ENCODE measurements around the gene BRAF. TPM values are rescaled to one million over a fixed set of nuclear protein-coding genes. Genes with fewer than 3 reads are reported as not detected.
"Not testable (repeated sequence)": the region's sequence is repeated elsewhere in the genome, so short reads cannot be mapped to it uniquely, and the experiment has no call there.

BRAF gene
- total RNA-seq, 2 donors from 2014 or later: 27.6 to 35.1 TPM

DNA sequence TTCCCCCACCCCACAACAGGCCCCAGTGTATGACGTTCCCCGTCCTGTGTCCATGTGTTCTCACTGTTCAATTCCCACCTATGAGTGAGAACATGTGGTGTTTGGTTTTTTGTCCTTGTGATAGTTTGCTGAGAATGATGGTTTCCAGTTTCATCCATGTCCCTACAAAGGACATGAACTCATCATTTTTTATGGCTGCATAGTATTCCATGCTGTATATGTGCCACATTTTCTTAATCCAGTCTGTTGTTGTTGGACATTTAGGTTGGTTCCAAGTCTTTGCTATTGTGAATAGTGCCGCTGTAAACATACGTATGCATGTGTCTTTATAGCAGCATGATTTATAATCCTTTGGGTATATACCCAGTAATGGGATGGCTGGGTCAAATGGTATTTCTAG, 216.0 kb downstream of the BRAF start:
- H3K9me3 Mint-ChIP-seq; H3K4me3 Mint-ChIP-seq; H3K27ac Mint-ChIP-seq; H3K27me3 Mint-ChIP-seq; H3K4me1 Mint-ChIP-seq; ATAC-seq (replicated peaks): not testable (repeated sequence)
- peaks cover 58% of the 10 kb centered on the region for H3K36me3 Mint-ChIP-seq (ENCODE audit: low read depth)

DNA sequence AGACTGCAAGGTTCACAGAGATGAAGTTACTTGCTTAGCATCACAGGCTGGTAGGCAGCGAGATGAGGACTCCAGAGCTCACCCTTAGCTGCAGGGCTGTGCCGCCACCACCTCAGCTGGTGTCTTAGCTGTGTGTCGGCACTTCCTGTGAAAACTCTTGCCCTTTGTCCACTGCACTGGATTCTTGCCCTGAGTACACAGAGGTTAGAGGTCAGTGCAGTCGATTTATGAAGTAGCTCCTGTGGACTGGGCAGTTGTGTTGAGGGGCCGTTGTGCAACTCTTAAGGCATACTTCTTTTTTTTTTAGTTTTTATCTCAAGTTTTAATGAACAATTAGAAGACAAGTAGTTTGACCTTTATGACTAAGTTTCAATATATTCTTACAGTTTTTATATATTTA, 217.6 kb downstream of the BRAF start:
- Mint-ChIP-seq H3K36me3 (ENCODE audit: low read depth) (peaks cover 62% of the 10 kb centered on the region), H3K4me1 (no peaks in the 10 kb centered on the region), H3K4me3 (no peak overlapping the region), H3K27ac (no peak overlapping the region), H3K27me3 (no peaks in the 10 kb centered on the region), H3K9me3 (no peaks in the 10 kb centered on the region)
- ATAC-seq (replicated peaks): no peak

DNA sequence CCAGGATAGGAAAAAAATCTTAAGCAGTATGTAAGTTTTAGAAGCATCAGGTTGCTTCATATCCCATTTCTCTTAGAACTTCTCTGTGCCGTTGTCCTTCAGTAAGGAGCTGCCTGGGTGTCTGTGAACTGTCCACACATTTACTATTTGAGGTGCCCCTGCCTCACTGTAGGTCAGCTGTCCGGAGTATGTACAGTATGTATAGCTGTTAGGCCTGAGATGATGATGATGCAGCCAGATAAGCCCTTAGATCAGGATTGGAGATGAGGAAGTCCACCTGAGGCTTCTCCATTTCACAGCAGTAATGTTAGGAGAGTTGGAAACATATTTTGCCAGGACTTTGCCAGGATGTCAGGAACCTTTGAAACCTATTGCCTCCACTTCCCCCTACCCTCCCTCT, 220.5 kb downstream of the BRAF start:
- Mint-ChIP-seq H3K4me1 (peaks cover 7% of the 10 kb centered on the region), H3K4me3 (no peak overlapping the region), H3K36me3 (ENCODE audit: low read depth) (peaks cover 62% of the 10 kb centered on the region), H3K27ac (peak overlapping the region; percentile 5), H3K9me3 (no peaks in the 10 kb centered on the region), H3K27me3 (no peaks in the 10 kb centered on the region)
- no peak for ATAC-seq (replicated peaks)

DNA sequence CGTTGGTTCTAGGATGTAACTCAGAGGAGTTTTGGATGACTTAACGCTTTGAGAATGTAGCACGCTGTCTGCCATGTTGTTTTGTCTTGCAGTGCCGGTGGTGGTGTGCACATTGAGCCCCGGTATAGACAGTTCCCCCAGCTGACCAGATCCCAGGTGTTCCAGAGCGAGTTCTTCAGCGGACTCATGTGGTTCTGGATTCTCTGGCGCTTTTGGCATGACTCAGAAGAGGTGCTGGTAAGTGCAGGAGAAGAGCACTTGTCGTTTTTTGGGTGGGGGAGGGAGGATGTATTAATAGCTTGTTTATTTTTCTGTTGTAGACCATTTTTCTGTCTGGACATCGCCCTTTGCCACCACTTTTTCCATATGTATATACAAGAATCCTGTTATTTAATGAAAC, 222.0 kb downstream of the BRAF start:
- no peaks in the 10 kb centered on the region for H3K27me3 Mint-ChIP-seq
- H3K4me3 Mint-ChIP-seq: no peak overlapping the region
- H3K4me1 Mint-ChIP-seq: peaks cover 17% of the 10 kb centered on the region
- peaks cover 57% of the 10 kb centered on the region for H3K36me3 Mint-ChIP-seq (ENCODE audit: low read depth)
- no peak for ATAC-seq (replicated peaks)
- H3K9me3 Mint-ChIP-seq: no peaks in the 10 kb centered on the region
- peak overlapping the region; percentile 56 for H3K27ac Mint-ChIP-seq

DNA sequence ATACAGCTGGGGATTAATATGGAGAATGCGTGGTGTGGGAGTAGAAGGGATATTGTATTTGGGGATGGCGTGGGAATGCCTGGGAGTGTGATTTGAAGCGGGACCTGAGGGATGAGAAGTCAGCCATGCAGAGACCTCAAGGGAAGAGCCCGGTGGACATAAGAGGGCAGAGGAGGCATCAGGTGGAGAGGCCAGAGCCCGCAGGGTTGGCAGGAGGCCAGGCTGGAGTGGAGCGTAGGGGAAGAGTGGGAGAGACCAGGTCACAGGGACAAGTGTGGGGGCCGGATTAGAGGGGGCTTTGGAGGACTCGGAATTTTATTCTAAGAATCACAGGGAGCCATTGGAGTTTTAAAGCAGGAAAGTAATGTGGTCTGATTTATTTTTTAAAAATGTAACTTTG, 226.3 kb downstream of the BRAF start:
- Mint-ChIP-seq H3K4me1 (peaks cover 18% of the 10 kb centered on the region), H3K36me3 (ENCODE audit: low read depth) (peaks cover 29% of the 10 kb centered on the region), H3K27me3 (no peaks in the 10 kb centered on the region), H3K9me3 (no peaks in the 10 kb centered on the region), H3K27ac (peak overlapping the region; percentile 98), H3K4me3 (peak overlapping the region; percentile 99)
- ATAC-seq (replicated peaks): no peak

DNA sequence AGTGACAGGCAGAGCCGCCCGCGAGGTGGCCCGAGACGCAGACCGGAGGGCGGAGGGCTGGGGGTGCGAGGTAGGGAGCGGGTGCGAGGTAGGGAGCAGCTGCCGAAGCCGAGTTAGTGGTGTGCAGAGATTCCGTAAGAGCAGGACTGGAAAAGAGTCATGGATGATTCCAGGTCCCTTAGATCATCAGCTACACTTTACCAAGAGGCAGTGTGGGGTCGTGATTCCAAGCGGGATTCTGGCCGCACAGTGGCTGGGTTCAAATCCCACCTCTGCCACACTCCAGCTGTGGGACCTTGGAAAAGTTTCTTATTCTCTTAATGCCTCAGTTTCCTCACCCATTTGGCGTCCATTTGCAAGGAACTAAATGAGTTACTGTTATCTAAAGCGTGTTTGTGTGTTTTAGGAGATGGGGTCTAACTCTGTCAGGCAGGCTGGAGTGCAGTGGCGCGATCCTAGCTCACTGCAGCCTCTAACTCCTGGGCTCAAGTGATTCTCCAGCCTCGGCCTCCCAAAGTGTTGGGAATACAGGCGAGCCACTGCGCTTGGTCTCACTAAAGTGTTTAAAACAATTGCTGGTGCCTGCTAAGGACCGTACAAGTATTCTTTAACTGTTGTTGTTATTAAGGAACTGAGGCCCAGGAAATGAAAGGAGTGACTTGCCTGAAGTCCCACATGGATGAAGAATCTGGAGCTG, 227.1 kb downstream of the BRAF start:
- no peaks in the 10 kb centered on the region for H3K27me3 Mint-ChIP-seq
- no peak for ATAC-seq (replicated peaks)
- H3K27ac Mint-ChIP-seq: peak overlapping the region; percentile 98
- peaks cover 18% of the 10 kb centered on the region for H3K4me1 Mint-ChIP-seq
- peaks cover 20% of the 10 kb centered on the region for H3K36me3 Mint-ChIP-seq (ENCODE audit: low read depth)
- peak overlapping the region; percentile 99 for H3K4me3 Mint-ChIP-seq
- H3K9me3 Mint-ChIP-seq: no peaks in the 10 kb centered on the region

DNA sequence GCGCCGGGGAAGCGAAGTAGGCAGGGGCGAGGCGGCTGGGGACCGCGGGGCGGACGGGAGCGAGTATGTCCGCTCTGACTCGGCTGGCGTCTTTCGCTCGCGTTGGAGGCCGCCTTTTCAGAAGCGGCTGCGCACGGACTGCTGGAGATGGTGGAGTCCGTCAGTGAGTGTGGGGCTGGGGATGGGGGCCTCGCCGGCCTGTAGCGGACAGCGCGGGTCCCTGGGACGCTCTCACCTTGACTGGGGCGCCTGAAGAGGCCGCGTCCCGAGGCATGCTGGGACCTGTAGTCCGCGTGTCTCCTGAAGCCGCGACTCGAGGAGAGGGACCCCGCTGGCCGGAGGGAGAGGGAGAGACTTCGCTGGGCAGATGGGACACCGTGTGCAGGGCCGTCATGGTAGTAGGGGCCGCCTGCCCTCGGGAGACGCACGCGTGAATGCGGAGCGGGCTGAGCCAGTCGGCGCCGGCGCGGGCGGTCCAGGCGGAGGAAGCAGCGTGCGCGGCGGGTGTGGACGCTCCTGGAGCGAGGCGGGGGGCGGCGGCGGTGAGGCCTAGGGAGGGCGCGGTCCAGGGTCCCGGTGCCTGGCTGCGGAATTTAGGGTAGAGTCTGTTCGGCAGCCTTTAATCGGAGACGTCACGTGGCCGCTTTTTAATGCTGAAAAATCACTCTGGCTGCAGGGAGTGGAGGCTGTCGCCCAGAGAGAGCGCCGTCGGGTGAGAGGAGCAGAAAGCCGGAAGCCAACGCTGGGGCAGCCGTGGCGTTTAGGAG, 227.9 kb downstream of the BRAF start, which contains the start of gene NDUFB2:
TSS of gene NDUFB2 (plus strand) at position 29 of the 767 bp plus-strand sequence. CDS start at position 66, 37 bp downstream.
- peaks cover 23% of the 10 kb centered on the region for H3K36me3 Mint-ChIP-seq (ENCODE audit: low read depth)
- peak within 1 kb of the TSS; percentile 98 for H3K27ac Mint-ChIP-seq
- peak within 1 kb of the TSS; percentile 99 for H3K4me3 Mint-ChIP-seq
- no peaks in the 10 kb centered on the region for H3K27me3 Mint-ChIP-seq
- no peaks in the 10 kb centered on the region for H3K9me3 Mint-ChIP-seq
- H3K4me1 Mint-ChIP-seq: peaks cover 18% of the 10 kb centered on the region
- ATAC-seq (replicated peaks): peak; percentile 84

DNA sequence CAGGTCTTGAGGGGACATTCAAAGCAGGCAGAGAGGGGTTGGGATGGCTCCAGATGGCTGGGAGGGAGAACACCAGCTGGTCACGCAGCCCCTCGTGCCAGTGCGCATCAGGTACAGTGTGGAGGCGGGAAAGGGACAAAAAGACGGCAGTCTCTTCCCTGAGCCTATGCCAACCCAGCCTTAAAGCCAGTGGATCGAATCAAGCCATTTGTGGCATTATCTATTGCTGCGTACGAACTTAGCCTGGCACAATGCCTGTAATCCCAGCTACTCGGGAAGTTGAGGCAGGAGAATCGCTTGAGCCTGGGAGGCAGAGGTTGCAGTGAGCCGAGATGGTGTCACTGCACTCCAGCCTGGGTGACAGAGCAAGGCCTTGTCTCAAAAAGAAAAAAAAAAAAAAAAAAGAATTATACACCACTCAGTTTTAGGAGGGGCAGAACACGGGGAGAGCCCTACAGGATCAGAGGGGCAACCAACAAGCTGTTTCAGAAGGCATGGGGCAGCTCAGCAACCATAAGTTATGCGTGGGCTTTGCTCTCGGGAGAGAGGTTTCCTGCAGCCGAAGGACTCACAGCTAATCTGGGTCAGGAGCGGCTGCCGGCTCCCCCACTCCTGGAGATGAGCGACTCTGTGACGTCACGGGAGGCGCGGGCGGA, 228.6 kb downstream of the BRAF start:
- peak overlapping the region; percentile 99 for H3K4me3 Mint-ChIP-seq
- H3K27me3 Mint-ChIP-seq: no peaks in the 10 kb centered on the region
- peak; percentile 92 for ATAC-seq (replicated peaks)
- H3K27ac Mint-ChIP-seq: peak overlapping the region; percentile 98
- no peaks in the 10 kb centered on the region for H3K9me3 Mint-ChIP-seq
- peaks cover 18% of the 10 kb centered on the region for H3K4me1 Mint-ChIP-seq
- H3K36me3 Mint-ChIP-seq (ENCODE audit: low read depth): peaks cover 28% of the 10 kb centered on the region

DNA sequence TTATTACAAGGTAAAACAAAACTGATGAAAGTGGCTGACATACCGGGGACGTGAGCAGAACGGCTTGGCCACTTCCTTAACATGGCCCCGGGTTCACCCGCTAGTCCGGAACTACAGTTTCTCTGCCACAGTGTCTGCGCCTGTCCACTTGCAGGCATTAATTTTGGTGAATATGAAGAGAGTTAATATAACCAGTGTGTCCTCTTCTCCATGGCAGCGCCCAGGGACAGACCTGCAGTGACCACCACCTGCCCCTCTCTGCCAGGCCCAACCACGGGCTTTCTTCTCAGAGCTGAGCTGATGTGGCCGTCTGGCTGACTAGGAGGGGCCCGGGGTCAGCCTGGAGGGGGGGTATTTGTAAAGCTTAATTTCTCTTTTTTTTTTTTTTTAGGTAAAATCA, 229.3 kb downstream of the BRAF start:
- H3K4me1 Mint-ChIP-seq: peaks cover 18% of the 10 kb centered on the region
- H3K27me3 Mint-ChIP-seq: no peaks in the 10 kb centered on the region
- H3K4me3 Mint-ChIP-seq: peak overlapping the region; percentile 99
- no peaks in the 10 kb centered on the region for H3K9me3 Mint-ChIP-seq
- peaks cover 36% of the 10 kb centered on the region for H3K36me3 Mint-ChIP-seq (ENCODE audit: low read depth)
- H3K27ac Mint-ChIP-seq: peak overlapping the region; percentile 98
- no peak for ATAC-seq (replicated peaks)

DNA sequence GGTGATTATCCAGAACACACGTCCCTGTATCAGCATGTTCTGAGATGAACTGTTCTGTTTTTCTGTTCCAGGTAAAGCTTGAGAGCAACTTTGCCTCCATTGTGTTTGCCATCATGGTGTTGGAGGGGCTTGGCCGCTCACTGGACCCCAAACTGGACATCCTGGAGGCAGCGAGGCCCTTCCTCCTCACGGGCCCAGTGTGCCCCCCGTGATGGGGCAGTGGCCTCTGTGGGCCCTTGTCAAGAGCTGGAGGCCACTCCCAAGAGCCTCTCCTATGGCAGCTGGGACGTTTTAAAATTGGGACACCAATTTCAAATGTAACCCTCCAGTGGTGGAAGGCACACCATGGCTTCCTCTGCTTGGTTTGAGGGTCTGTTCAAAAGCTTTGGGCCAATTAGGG, 230.1 kb downstream of the BRAF start:
- Mint-ChIP-seq H3K4me1 (peaks cover 15% of the 10 kb centered on the region), H3K27me3 (no peaks in the 10 kb centered on the region), H3K9me3 (no peaks in the 10 kb centered on the region), H3K4me3 (no peak overlapping the region), H3K27ac (no peak overlapping the region), H3K36me3 (ENCODE audit: low read depth) (peaks cover 34% of the 10 kb centered on the region)
- ATAC-seq (replicated peaks): no peak

DNA sequence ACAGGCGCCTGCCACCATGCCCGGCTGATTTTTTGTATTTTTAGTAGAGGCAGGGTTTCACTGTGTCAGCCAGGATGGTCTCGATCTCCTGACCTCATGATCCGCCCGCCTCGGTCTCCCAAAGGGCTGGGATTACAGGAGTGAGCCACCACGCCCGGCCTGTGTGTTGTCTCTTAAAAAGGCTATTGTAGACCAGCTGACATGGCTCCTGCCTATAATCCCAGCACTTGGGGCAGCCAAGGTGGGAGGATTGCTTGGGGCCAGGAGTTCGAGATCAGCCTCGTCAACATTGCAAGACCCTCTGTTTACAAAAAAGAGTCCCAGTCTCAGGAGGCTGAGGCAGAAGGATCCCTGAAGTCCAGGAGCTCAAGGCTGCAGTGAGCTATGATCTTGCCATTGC, 230.9 kb downstream of the BRAF start:
- not testable (repeated sequence) for H3K4me1 Mint-ChIP-seq; H3K27me3 Mint-ChIP-seq; H3K27ac Mint-ChIP-seq; ATAC-seq (replicated peaks); H3K4me3 Mint-ChIP-seq; H3K9me3 Mint-ChIP-seq
- H3K36me3 Mint-ChIP-seq (ENCODE audit: low read depth): peaks cover 33% of the 10 kb centered on the region

DNA sequence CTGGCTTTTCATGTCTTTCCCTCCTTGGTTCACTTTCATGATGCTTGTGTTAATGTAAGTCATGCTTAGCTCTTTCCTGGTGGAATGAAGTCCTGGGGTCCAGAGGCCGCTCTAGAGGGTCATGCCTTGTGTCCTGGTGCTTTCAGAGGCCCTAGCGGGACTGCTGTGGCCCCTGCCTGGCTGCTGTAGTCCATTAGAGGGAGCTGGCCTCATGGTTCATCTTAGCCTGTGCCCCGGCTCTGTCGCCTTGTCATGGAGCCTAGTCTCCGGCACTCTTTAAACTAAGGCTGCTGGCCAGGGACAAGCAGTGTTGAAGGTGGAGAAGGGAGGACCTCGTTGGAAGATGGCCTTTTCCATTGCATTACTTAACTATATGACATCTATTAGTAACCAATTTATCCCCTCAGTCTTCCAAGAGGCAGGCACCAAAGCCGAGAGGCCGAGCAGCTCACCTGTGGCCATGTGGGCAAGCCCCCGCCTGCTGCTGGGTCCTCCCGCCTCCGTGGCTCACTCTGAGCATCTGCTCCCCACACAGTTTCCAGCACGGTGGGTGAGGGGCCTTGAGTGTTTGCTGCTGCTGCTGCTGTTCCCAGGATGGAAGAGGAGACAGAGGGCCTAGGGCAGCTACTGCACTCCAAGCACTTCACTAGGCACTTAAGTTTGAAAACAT, 233.2 kb downstream of the BRAF start:
- Mint-ChIP-seq H3K27ac (no peak overlapping the region), H3K4me1 (no peaks in the 10 kb centered on the region), H3K9me3 (no peaks in the 10 kb centered on the region), H3K27me3 (no peaks in the 10 kb centered on the region), H3K4me3 (no peak overlapping the region), H3K36me3 (ENCODE audit: low read depth) (peaks cover 45% of the 10 kb centered on the region)
- ATAC-seq (replicated peaks): no peak

DNA sequence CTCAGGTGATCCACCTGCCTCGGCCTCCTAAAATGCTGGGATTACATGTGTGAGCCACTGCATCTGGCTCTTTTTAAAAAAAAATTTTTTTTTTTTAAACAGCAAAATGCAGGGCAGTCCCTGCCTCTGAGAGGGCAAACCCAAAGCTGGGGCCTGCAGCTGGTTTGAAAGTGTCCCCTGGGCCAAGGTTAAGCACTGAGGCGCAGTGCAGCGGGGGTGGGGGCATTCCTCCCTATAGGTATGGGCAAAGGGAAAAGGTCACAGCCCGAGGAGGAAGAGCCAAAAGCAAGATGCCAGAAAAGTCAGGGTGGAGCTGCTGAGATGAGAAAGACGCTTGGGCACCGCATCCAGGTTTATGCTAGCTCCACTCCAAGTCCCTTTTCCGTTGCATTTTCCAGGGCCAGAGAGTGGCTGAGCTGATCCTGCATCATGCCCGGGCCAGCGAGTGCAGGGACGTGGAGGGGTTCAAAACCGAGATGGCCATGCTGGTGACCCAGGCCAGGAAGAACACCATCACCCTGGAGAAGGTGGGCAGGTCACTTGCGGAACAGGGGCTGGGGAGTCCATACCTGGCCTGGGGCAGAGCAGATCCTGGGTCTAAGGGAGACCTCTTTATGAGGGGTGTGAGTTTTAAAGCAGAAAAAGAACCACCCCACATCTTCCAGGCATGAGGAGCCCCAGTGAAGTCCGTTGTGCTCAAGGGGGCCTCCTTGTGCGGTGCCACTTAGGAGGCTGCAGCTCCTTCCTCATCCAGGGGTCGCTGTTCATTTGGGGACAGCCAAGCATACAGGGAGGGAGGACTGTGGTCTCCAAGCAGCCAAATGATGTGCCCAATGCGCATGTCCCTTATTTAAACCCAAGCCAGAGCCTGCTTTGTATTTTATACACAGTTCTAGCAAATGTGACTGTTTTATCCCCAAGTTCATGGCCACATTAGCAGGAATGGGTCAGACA, 235.3 kb downstream of the BRAF start:
- H3K36me3 Mint-ChIP-seq (ENCODE audit: low read depth): peaks cover 51% of the 10 kb centered on the region
- no peaks in the 10 kb centered on the region for H3K9me3 Mint-ChIP-seq
- no peaks in the 10 kb centered on the region for H3K27me3 Mint-ChIP-seq
- no peak overlapping the region for H3K4me3 Mint-ChIP-seq
- H3K27ac Mint-ChIP-seq: no peak overlapping the region
- no peaks in the 10 kb centered on the region for H3K4me1 Mint-ChIP-seq
- no peak for ATAC-seq (replicated peaks)

Data from activated T-helper 17 cell treated with anti-CD3 and anti-CD28 coated beads, Interleukin-2, amount 50 U/mL, for 72 hours (primary cell).